SU-DHL-6 (cell line): Measurements from ENCODE around the gene AQR.
A peak's percentile ranks its signal among the peaks of the same experiment; 100 is the strongest.
"Not testable (repeated sequence)": the region's sequence is repeated elsewhere in the genome, so short reads cannot be mapped to it uniquely, and the experiment has no call there.

Experiments
- H2AFZ ChIP-seq: fragments of 200-600 bp; sonication (generic); 2 replicates; pipeline ENCODE4 v1.6.1; 2014; ENCODE audit warnings: low read depth, mild to moderate bottlenecking, moderate library complexity, mixed read lengths, antibody characterized with exemption, low read length; ENCODE audit not compliant: severe bottlenecking
- H3F3A ChIP-seq: fragments of 200-600 bp; shearing (Covaris generic); 2 replicates; pipeline ENCODE4 v1.6.0; 2016; ENCODE audit warnings: antibody characterized with exemption, mild to moderate bottlenecking; ENCODE audit not compliant: insufficient read depth
- H3K27ac ChIP-seq: fragments of 200-600 bp; sonication (generic); 2 replicates; pipeline ENCODE4 v1.5.1; 2016; ENCODE audit warnings: low read depth, mild to moderate bottlenecking, low read length, moderate library complexity, mixed read lengths
- H3K27me3 ChIP-seq: fragments of 200-600 bp; sonication (generic), shearing (Covaris generic); 2 replicates; pipeline ENCODE4 v1.6.0; 2014; ENCODE audit warnings: mild to moderate bottlenecking, low read length
- H3K36me3 ChIP-seq: fragments of 200-600 bp; sonication (generic); 2 replicates; pipeline ENCODE4 v1.6.1; 2014; ENCODE audit warnings: mild to moderate bottlenecking, low read length, mixed read lengths
- H3K4me2 ChIP-seq: fragments of 300-600, 200-600 bp; shearing (Covaris generic), sonication (generic); 2 replicates; pipeline ENCODE4 v1.6.0; 2014; ENCODE audit warnings: low read length, low read depth, mild to moderate bottlenecking; ENCODE audit not compliant: poor library complexity, severe bottlenecking
- H3K4me3 ChIP-seq: fragments of 200-600 bp; sonication (generic); 2 replicates; pipeline ENCODE4 v1.5.1; 2014; ENCODE audit warnings: antibody characterized with exemption, low read length, mild to moderate bottlenecking, mixed read lengths; ENCODE audit not compliant: insufficient read depth, poor library complexity, severe bottlenecking
- H3K79me2 ChIP-seq: fragments of 200-600 bp; sonication (generic); 2 replicates; pipeline ENCODE4 v1.6.1; 2014; ENCODE audit warnings: mild to moderate bottlenecking, low read length, moderate library complexity; ENCODE audit not compliant: insufficient read depth
- H3K9ac ChIP-seq: fragments of 200-600 bp; sonication (generic); 2 replicates; pipeline ENCODE4 v1.7.0; 2014; ENCODE audit warnings: mild to moderate bottlenecking, low read length
- H3K9me2 ChIP-seq: fragments of 200-600 bp; sonication (generic); replicated peaks from 2 replicates; pipeline ENCODE4 v1.6.1; 2014; ENCODE audit warnings: low read length; ENCODE audit not compliant: insufficient read depth
- H3K9me3 ChIP-seq: fragments of 200-600 bp; sonication (generic); 2 replicates; pipeline ENCODE4 v1.6.1; 2014; ENCODE audit warnings: low read length, mixed read lengths; ENCODE audit not compliant: insufficient read depth
- H4K20me1 ChIP-seq: fragments of 200-600 bp; sonication (generic); 2 replicates; pipeline ENCODE4 v1.6.1; 2014; ENCODE audit warnings: low read depth, mild to moderate bottlenecking, antibody characterized with exemption, low read length, moderate library complexity, mixed read lengths
- EZH2phosphoT487 ChIP-seq: fragments of 200-600 bp; sonication (generic), shearing (Covaris generic); conservative IDR thresholded peaks from 2 replicates; pipeline ENCODE4 v1.6.1; 2018; ENCODE audit warnings: mild to moderate bottlenecking, antibody characterized with exemption, low read length, moderate library complexity, mixed read lengths
- TF ChIP-seq, protein P1 (sequence below): fragments of 200-600 bp; sonication (generic); IDR thresholded peaks from one replicate; pipeline ENCODE4 v1.5.1; 2017; ENCODE audit warnings: antibody characterized with exemption, mild to moderate bottlenecking, low read length, moderate library complexity; ENCODE audit not compliant: insufficient read depth, poor library complexity, severe bottlenecking

The AQR gene

DNA sequence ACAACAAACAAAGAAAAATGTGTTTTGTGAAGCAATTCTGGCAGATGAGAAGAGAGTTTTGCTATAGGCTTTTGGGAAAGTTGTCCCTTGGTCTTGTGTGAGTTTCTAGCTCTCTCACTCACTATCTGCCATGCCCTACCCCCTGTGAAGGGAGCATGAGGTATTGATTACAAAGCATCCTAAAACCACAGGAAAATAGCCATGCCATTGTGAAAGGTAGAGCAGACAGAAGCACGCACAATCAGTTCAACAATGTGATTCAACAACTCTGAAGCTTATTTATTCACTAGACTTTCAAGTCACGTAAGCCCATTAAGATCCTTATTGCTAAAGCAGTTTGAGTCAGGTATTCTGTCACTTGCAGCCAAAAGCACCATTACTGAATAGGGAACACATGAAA is 6.5 kb upstream of the AQR start:
- Histone ChIP-seq H3K79me2 (no peaks in the 10 kb centered on the region), H3K9ac (no peak overlapping the region), H3K4me3 (no peak overlapping the region), H3K27me3 (no peaks in the 10 kb centered on the region), H3K9me2 (no peaks in the 10 kb centered on the region), H4K20me1 (no peaks in the 10 kb centered on the region), H2AFZ (no peak overlapping the region), H3K27ac (no peak overlapping the region), H3K36me3 (no peaks in the 10 kb centered on the region), H3K9me3 (no peaks in the 10 kb centered on the region), H3K4me2 (no peak overlapping the region), H3F3A (peaks cover 10% of the 10 kb centered on the region; the same call in 1 of the 2 replicates)
- TF ChIP-seq, protein P1, sequence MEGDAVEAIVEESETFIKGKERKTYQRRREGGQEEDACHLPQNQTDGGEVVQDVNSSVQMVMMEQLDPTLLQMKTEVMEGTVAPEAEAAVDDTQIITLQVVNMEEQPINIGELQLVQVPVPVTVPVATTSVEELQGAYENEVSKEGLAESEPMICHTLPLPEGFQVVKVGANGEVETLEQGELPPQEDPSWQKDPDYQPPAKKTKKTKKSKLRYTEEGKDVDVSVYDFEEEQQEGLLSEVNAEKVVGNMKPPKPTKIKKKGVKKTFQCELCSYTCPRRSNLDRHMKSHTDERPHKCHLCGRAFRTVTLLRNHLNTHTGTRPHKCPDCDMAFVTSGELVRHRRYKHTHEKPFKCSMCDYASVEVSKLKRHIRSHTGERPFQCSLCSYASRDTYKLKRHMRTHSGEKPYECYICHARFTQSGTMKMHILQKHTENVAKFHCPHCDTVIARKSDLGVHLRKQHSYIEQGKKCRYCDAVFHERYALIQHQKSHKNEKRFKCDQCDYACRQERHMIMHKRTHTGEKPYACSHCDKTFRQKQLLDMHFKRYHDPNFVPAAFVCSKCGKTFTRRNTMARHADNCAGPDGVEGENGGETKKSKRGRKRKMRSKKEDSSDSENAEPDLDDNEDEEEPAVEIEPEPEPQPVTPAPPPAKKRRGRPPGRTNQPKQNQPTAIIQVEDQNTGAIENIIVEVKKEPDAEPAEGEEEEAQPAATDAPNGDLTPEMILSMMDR, result no peak
- no peak for TF ChIP-seq EZH2phosphoT487

DNA sequence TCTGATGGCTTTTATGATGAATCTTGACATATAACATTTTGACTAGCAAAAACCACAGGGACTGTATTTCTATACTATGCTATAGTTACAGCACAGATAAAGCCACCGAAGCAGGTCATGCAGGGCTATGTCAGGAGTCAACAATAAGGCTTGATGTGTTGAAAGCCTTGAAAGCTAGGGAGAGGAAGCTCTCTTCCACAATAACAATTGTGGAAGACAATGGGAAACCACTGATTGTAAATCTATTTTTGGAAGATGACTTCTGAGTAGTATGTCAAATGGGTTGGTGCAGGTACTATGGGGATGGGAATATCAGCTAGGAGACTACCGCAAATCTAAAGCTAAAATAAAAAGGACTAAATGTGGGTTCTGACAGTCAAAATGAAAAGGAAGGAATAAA is 4.0 kb upstream of the AQR start:
- Histone ChIP-seq H4K20me1 (no peaks in the 10 kb centered on the region), H2AFZ (no peak overlapping the region), H3K9me3 (no peaks in the 10 kb centered on the region), H3K9me2 (no peaks in the 10 kb centered on the region), H3K36me3 (no peaks in the 10 kb centered on the region), H3F3A (peaks cover 12% of the 10 kb centered on the region; the same call in 1 of the 2 replicates), H3K4me3 (no peak overlapping the region), H3K9ac (no peak overlapping the region), H3K27ac (no peak overlapping the region), H3K4me2 (no peak overlapping the region), H3K79me2 (peaks cover 11% of the 10 kb centered on the region), H3K27me3 (no peaks in the 10 kb centered on the region)
- TF ChIP-seq, protein P1, result no peak
- TF ChIP-seq EZH2phosphoT487, result no peak

DNA sequence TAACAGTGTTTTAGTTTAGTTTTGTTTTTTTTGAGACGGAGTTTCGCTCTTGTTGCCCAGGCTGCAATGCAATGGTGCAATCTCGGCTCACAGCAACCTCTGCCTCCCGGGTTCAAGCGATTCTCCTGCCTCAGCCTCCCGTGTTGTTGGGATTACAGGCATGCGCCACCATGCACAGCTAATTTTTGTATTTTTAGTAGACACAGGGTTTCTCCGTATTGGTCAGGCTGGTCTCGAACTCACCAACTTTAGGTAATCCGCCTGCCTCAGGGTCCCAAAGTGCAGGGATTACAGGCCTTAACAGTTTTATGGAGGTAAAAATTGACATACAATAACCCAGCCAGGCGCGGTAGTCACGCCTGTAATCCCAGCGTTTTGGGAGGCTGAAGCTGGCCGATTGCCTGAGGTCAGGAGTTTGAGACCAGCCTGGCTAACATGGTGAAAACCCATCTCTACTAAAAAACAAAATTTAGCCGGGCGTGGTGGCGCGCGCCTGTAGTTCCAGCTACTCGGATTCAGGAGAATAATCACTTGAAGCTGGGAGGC is 629 bp upstream of the AQR start:
- H3K9me3 ChIP-seq, H3K27me3 ChIP-seq, H3F3A ChIP-seq, H4K20me1 ChIP-seq, H3K9me2 ChIP-seq, H3K27ac ChIP-seq, H3K36me3 ChIP-seq: not testable (repeated sequence)
- Histone ChIP-seq H2AFZ (peak overlapping the region; percentile 82), H3K4me3 (peak overlapping the region; percentile 88), H3K9ac (peak overlapping the region; percentile 85), H3K4me2 (peak overlapping the region; percentile 77), H3K79me2 (peaks cover 44% of the 10 kb centered on the region)

DNA sequence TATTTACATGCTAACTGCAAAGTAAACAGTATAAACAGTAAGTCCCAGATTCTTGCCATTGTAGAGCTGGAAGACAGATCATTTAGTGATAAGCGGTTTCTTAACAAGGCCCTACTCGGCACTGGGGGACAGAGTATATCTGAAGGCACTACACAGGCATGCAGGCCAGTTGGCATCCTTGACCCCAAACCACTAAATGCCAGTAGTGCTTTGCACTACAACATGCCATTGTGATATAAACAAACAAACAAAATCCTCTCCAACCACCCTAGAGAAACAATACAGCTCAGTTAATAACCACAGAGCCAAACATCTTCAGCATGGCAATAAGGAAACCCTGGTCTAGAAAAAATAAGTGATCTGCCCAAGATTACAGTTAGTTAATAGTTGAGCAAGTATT is 5.3 kb downstream of the AQR start:
- Histone ChIP-seq H3K9ac (no peak overlapping the region), H3K27me3 (no peaks in the 10 kb centered on the region), H3K4me2 (no peak overlapping the region), H3K27ac (no peak overlapping the region), H3K36me3 (peaks cover 7% of the 10 kb centered on the region; the same call in 1 of the 2 replicates), H2AFZ (no peak overlapping the region), H3K9me2 (no peaks in the 10 kb centered on the region), H3K79me2 (peaks cover 59% of the 10 kb centered on the region), H3F3A (no peaks in the 10 kb centered on the region), H4K20me1 (no peaks in the 10 kb centered on the region), H3K9me3 (no peaks in the 10 kb centered on the region), H3K4me3 (no peak overlapping the region)
- no peak for TF ChIP-seq EZH2phosphoT487
- TF ChIP-seq, protein P1, result no peak
